ENCODE measurements around the gene NUCB1. TPM values are rescaled to one million over a fixed set of nuclear protein-coding genes. Genes with fewer than 3 reads are reported as not detected.
"Not testable (repeated sequence)": the region's sequence is repeated elsewhere in the genome, so short reads cannot be mapped to it uniquely, and the experiment has no call there.

NUCB1 gene
- total RNA-seq, 1 donor from 2014 or later = 248 TPM

DNA sequence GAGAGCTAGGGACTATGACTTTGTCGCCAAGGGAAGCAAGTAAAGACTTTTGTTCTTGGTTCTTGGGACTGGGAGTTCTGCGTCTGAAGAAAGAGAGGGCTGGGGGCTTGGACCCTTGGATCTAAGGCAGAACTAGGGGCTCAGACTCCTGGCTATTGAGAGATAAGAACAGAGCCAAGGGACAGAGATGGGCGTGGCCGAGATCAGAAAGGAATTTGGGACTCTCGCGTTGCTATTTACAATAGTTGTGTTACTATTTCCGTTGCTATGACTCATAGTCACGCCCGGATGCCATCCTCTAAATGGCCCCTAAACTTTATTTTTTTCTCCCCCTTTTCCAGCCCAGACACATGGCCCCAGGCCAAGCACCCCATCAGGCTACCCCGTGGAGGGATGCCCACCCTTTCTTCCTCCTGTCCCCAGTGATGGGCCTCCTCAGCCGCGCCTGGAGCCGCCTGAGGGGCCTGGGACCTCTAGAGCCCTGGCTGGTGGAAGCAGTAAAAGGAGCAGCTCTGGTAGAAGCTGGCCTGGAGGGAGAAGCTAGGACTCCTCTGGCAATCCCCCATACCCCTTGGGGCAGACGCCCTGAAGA, 27.1 kb upstream of the NUCB1 start:
- DNase-seq (ENCODE audit: low read depth) = peak; percentile 90
- Histone ChIP-seq H3K27me3 (ENCODE audit: control insufficient read depth, insufficient read depth, low read length) (no peaks in the 10 kb centered on the region), H3K36me3 (ENCODE audit: control insufficient read depth, insufficient read depth, low read length) (peaks cover 11% of the 10 kb centered on the region), H3K4me3 (ENCODE audit: low read depth, low read length) (peak overlapping the region; percentile 91)
- TF ChIP-seq, protein P1, sequence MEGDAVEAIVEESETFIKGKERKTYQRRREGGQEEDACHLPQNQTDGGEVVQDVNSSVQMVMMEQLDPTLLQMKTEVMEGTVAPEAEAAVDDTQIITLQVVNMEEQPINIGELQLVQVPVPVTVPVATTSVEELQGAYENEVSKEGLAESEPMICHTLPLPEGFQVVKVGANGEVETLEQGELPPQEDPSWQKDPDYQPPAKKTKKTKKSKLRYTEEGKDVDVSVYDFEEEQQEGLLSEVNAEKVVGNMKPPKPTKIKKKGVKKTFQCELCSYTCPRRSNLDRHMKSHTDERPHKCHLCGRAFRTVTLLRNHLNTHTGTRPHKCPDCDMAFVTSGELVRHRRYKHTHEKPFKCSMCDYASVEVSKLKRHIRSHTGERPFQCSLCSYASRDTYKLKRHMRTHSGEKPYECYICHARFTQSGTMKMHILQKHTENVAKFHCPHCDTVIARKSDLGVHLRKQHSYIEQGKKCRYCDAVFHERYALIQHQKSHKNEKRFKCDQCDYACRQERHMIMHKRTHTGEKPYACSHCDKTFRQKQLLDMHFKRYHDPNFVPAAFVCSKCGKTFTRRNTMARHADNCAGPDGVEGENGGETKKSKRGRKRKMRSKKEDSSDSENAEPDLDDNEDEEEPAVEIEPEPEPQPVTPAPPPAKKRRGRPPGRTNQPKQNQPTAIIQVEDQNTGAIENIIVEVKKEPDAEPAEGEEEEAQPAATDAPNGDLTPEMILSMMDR (IDR thresholded peaks at IDR 0.05; ENCODE audit: insufficient read depth, low read length, poor library complexity, severe bottlenecking) = no peak

DNA sequence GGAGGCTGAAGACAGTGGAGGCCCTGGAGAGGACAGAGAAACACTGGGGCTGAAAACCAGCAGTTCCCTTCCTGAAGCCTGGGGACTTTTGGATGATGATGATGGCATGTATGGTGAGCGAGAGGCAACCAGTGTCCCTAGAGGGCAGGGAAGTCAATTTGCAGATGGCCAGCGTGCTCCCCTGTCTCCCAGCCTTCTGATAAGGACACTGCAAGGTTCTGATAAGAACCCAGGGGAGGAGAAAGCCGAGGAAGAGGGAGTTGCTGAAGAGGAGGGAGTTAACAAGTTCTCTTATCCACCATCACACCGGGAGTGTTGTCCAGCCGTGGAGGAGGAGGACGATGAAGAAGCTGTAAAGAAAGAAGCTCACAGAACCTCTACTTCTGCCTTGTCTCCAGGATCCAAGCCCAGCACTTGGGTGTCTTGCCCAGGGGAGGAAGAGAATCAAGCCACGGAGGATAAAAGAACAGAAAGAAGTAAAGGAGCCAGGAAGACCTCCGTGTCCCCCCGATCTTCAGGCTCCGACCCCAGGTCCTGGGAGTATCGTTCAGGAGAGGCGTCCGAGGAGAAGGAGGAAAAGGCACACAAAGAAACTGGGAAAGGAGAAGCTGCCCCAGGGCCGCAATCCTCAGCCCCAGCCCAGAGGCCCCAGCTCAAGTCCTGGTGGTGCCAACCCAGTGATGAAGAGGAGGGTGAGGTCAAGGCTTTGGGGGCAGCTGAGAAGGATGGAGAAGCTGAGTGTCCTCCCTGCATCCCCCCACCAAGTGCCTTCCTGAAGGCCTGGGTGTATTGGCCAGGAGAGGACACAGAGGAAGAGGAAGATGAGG, 26.4 kb upstream of the NUCB1 start:
- no peaks in the 10 kb centered on the region for H3K27me3 ChIP-seq (ENCODE audit: control insufficient read depth, insufficient read depth, low read length)
- TF ChIP-seq, protein P1 (IDR thresholded peaks at IDR 0.05; ENCODE audit: insufficient read depth, low read length, poor library complexity, severe bottlenecking) = no peak
- no peak for DNase-seq (ENCODE audit: low read depth)

DNA sequence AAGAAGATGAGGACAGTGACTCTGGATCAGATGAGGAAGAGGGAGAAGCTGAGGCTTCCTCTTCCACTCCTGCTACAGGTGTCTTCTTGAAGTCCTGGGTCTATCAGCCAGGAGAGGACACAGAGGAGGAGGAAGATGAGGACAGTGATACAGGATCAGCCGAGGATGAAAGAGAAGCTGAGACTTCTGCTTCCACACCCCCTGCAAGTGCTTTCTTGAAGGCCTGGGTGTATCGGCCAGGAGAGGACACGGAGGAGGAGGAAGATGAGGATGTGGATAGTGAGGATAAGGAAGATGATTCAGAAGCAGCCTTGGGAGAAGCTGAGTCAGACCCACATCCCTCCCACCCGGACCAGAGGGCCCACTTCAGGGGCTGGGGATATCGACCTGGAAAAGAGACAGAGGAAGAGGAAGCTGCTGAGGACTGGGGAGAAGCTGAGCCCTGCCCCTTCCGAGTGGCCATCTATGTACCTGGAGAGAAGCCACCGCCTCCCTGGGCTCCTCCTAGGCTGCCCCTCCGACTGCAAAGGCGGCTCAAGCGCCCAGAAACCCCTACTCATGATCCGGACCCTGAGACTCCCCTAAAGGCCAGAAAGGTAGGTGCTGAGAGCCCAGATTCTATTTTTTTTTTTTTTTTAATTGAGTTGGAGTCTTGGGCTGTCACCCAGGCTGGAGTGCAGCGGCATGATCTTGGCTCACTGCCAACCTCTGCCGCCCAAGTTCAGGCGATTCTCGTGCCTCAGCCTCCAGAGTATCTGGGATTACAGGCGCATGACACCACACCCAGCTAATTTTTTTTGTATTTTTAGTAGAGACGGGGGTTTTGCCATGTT, 25.6 kb upstream of the NUCB1 start:
- TF ChIP-seq, protein P1 (IDR thresholded peaks at IDR 0.05; ENCODE audit: insufficient read depth, low read length, poor library complexity, severe bottlenecking) = no peak
- DNase-seq (ENCODE audit: low read depth) = no peak
- peak overlapping the region; percentile 91 for H3K4me3 ChIP-seq (ENCODE audit: low read depth, low read length)
- no peaks in the 10 kb centered on the region for H3K27me3 ChIP-seq (ENCODE audit: control insufficient read depth, insufficient read depth, low read length)
- H3K36me3 ChIP-seq (ENCODE audit: control insufficient read depth, insufficient read depth, low read length) = peaks cover 11% of the 10 kb centered on the region

More for the DNA sequence above, 26.4 kb upstream of the NUCB1 start:
- peak overlapping the region; percentile 91 for H3K4me3 ChIP-seq (ENCODE audit: low read depth, low read length)
- H3K36me3 ChIP-seq (ENCODE audit: control insufficient read depth, insufficient read depth, low read length) = peaks cover 11% of the 10 kb centered on the region

DNA sequence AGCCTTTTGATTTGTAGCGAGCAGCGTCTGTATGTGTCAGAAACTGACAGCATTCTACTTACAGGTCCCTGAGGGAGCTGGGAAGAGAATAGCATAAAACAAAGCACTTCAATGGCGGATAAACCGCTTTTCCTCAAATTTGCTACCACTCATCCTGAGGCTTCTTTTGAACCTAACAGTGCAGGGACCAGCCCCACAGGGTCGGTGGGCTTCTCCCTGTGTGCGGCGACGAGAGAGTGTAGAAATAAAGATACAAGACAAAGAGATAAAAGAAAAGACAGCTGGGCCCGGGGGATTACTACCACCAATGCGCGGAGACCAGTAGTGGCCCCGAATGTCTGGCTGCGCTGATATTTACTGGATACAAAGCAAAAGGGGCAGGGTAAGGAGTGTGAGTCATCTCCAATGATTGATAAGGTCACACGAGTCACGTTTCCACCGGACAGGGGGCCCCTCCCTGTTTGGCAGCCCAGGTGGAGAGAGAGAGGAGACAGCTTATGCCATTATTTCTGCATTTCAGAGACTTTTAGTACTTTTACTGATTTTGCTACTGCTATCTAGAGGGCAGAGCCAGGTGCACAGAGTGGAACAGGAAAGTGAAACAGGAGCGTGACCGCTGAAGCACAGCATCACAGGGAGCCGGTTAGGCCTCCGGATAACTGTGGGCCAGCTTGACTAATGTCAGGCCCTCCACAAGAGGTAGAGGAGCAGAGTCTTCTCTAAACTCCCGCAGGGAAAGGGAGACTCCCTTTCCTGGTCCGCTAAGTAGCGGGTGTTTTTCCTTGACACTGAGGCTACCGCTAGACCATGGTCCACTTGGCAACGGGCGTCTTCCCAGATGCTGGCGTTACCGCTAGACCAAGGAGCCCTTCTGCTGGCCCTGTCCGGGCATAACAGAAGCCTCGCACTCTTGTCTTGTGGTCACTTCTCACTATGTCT, 23.8 kb upstream of the NUCB1 start:
- H3K4me3 ChIP-seq (ENCODE audit: low read depth, low read length); H3K27me3 ChIP-seq (ENCODE audit: control insufficient read depth, insufficient read depth, low read length); DNase-seq (ENCODE audit: low read depth): not testable (repeated sequence)
- H3K36me3 ChIP-seq (ENCODE audit: control insufficient read depth, insufficient read depth, low read length) = peaks cover 11% of the 10 kb centered on the region

DNA sequence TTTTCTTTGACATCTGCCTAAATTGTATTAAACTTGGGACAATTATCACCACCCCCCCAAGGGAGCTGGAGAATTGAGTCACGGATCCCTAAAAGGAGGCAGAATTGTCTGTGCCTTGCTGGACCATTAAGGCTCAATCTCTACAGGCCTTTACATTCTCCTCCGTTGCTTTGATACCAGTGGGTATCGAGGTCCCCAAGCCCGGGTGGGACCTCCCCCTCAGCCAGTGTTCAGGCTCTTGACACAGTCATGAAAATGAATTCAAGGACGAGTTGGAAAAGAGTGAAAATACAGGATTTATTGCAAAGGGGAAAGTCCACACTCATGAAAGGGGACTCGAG, 22.3 kb upstream of the NUCB1 start:
- peaks cover 11% of the 10 kb centered on the region for H3K36me3 ChIP-seq (ENCODE audit: control insufficient read depth, insufficient read depth, low read length)

More for the DNA sequence above, 22.3 kb upstream of the NUCB1 start:
- Histone ChIP-seq H3K27me3 (ENCODE audit: control insufficient read depth, insufficient read depth, low read length) (no peaks in the 10 kb centered on the region), H3K4me3 (ENCODE audit: low read depth, low read length) (no peak overlapping the region)
- TF ChIP-seq, protein P1 (IDR thresholded peaks at IDR 0.05; ENCODE audit: insufficient read depth, low read length, poor library complexity, severe bottlenecking) = no peak
- no peak for DNase-seq (ENCODE audit: low read depth)

All from kidney epithelial cell (primary cell).